Measurements from ENCODE around the gene NF1. TPM values are rescaled to one million over a fixed set of nuclear protein-coding genes. Genes with fewer than 3 reads are reported as not detected.

NF1 gene
- total RNA-seq, 1 experiment from 2014 or later, result 35.4 TPM

- TF ChIP-seq, protein P1, sequence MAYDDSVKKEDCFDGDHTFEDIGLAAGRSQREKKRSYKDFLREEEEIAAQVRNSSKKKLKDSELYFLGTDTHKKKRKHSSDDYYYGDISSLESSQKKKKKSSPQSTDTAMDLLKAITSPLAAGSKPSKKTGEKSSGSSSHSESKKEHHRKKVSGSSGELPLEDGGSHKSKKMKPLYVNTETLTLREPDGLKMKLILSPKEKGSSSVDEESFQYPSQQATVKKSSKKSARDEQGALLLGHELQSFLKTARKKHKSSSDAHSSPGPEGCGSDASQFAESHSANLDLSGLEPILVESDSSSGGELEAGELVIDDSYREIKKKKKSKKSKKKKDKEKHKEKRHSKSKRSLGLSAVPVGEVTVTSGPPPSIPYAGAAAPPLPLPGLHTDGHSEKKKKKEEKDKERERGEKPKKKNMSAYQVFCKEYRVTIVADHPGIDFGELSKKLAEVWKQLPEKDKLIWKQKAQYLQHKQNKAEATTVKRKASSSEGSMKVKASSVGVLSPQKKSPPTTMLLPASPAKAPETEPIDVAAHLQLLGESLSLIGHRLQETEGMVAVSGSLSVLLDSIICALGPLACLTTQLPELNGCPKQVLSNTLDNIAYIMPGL (CRISPR knock-in tag; IDR thresholded peaks at IDR 0.05), result no peak
These were observed 38.2 kb downstream of the NF1 start (continued) for GRCh38 chr17:31132977-31133376.

- Mint-ChIP-seq H3K27me3 (ENCODE audit: low read depth) (no peaks in the 10 kb centered on the region), H3K9me3 (no peaks in the 10 kb centered on the region), H3K27ac (no peak overlapping the region), H3K36me3 (0 out of 2 replicates have a peak, but pooled peaks cover 3% of the 10 kb centered on the region), H3K4me1 (peaks cover 18% of the 10 kb centered on the region), H3K4me3 (no peak overlapping the region)
- DNase-seq (ENCODE audit: low spot score), result no peak
- ATAC-seq, result no peak
- TF ChIP-seq, protein P2, sequence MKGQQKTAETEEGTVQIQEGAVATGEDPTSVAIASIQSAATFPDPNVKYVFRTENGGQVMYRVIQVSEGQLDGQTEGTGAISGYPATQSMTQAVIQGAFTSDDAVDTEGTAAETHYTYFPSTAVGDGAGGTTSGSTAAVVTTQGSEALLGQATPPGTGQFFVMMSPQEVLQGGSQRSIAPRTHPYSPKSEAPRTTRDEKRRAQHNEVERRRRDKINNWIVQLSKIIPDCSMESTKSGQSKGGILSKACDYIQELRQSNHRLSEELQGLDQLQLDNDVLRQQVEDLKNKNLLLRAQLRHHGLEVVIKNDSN (CRISPR knock-in tag; IDR thresholded peaks at IDR 0.05), result no peak
- TF ChIP-seq CTCF (IDR thresholded peaks at IDR 0.05) (no peak), ATF6 (CRISPR knock-in tag; IDR thresholded peaks at IDR 0.05) (no peak), NR2C2 (CRISPR knock-in tag; IDR thresholded peaks at IDR 0.05) (no peak), TCF7 (CRISPR knock-in tag; IDR thresholded peaks at IDR 0.05; ENCODE audit: low read depth) (no peak), FOXK1 (CRISPR knock-in tag; IDR thresholded peaks at IDR 0.05) (no peak), IRF2 (CRISPR knock-in tag; IDR thresholded peaks at IDR 0.05; ENCODE audit: borderline replicate concordance, low read depth) (no peak), MXD4 (CRISPR knock-in tag; IDR thresholded peaks at IDR 0.05; ENCODE audit: borderline replicate concordance) (no peak), JUN (CRISPR knock-in tag; IDR thresholded peaks at IDR 0.05) (no peak), ZBTB43 (CRISPR knock-in tag; IDR thresholded peaks at IDR 0.05) (no peak), SMAD3 (CRISPR knock-in tag; IDR thresholded peaks at IDR 0.05; ENCODE audit: borderline replicate concordance) (no peak), NR3C1 (CRISPR knock-in tag; conservative IDR thresholded peaks at IDR 0.05; ENCODE audit: low read depth) (no peak), CREM (CRISPR knock-in tag; IDR thresholded peaks at IDR 0.05) (no peak)
- TF ChIP-seq, protein P3, sequence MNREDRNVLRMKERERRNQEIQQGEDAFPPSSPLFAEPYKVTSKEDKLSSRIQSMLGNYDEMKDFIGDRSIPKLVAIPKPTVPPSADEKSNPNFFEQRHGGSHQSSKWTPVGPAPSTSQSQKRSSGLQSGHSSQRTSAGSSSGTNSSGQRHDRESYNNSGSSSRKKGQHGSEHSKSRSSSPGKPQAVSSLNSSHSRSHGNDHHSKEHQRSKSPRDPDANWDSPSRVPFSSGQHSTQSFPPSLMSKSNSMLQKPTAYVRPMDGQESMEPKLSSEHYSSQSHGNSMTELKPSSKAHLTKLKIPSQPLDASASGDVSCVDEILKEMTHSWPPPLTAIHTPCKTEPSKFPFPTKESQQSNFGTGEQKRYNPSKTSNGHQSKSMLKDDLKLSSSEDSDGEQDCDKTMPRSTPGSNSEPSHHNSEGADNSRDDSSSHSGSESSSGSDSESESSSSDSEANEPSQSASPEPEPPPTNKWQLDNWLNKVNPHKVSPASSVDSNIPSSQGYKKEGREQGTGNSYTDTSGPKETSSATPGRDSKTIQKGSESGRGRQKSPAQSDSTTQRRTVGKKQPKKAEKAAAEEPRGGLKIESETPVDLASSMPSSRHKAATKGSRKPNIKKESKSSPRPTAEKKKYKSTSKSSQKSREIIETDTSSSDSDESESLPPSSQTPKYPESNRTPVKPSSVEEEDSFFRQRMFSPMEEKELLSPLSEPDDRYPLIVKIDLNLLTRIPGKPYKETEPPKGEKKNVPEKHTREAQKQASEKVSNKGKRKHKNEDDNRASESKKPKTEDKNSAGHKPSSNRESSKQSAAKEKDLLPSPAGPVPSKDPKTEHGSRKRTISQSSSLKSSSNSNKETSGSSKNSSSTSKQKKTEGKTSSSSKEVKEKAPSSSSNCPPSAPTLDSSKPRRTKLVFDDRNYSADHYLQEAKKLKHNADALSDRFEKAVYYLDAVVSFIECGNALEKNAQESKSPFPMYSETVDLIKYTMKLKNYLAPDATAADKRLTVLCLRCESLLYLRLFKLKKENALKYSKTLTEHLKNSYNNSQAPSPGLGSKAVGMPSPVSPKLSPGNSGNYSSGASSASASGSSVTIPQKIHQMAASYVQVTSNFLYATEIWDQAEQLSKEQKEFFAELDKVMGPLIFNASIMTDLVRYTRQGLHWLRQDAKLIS (CRISPR knock-in tag; IDR thresholded peaks at IDR 0.05; ENCODE audit: borderline replicate concordance), result no peak
- TF ChIP-seq, protein P4, sequence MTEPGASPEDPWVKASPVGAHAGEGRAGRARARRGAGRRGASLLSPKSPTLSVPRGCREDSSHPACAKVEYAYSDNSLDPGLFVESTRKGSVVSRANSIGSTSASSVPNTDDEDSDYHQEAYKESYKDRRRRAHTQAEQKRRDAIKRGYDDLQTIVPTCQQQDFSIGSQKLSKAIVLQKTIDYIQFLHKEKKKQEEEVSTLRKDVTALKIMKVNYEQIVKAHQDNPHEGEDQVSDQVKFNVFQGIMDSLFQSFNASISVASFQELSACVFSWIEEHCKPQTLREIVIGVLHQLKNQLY (CRISPR knock-in tag; IDR thresholded peaks at IDR 0.05), result no peak
- POLR2A ChIA-PET, result no interaction called here
- CTCF ChIA-PET, result no interaction called here
These were observed 39.8 kb downstream of the NF1 start for GRCh38 chr17:31134576-31134975.
